IPS-18a (cell line): Measurements from ENCODE around the gene MPP2.
A peak's percentile ranks its signal among the peaks of the same experiment; 100 is the strongest.

Source experiments
- H3K27ac ChIP-seq: one replicate; pipeline ENCODE4 v1.5.1; 2013; ENCODE audit warnings: low read length
- H3K27me3 ChIP-seq: one replicate; pipeline ENCODE4 v1.6.1; 2013; ENCODE audit warnings: mild to moderate bottlenecking, low read length; ENCODE audit not compliant: control insufficient read depth, insufficient read depth
- H3K36me3 ChIP-seq: one replicate; pipeline ENCODE4 v1.6.1; 2013; ENCODE audit warnings: low read depth, low read length; ENCODE audit not compliant: control insufficient read depth
- H3K4me1 ChIP-seq: one replicate; pipeline ENCODE4 v1.6.1; 2013; ENCODE audit warnings: low read depth, low read length; ENCODE audit not compliant: control insufficient read depth
- H3K4me3 ChIP-seq: one replicate; pipeline ENCODE4 v1.5.1; 2013; ENCODE audit warnings: low read length
- H3K9ac ChIP-seq: one replicate; pipeline ENCODE4 v1.6.1; 2013; ENCODE audit warnings: mild to moderate bottlenecking, low read length, moderate library complexity
- H3K9me3 ChIP-seq: one replicate; pipeline ENCODE4 v1.6.1; 2013; ENCODE audit warnings: low read depth, low read length; ENCODE audit not compliant: control insufficient read depth

Gene MPP2

DNA sequence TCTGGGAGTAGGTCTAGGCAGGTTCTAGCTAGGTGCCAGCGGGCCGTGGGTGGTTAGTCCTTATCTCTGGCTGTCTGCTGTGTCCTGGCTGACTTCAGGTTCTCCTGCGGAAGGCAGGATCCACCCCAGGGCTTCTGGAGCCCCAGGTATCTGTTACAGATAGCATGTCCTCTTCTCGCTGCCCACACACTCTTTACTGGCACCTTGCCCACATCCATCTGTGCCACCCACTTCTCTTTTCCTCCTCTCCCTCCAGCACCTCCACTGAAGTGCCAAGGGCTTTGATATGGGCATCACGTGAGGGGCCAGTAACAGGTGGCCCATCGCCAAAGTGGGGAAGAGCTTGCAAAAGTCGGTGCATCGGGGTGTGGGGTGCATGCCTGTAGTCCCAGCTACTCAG lies 4.6 kb upstream of the MPP2 start:
- Histone ChIP-seq H3K27me3 (peaks cover 20% of the 10 kb centered on the region), H3K36me3 (no peaks in the 10 kb centered on the region), H3K9ac (no peak overlapping the region), H3K27ac (no peak overlapping the region), H3K9me3 (no peaks in the 10 kb centered on the region), H3K4me3 (no peak overlapping the region), H3K4me1 (peaks cover 7% of the 10 kb centered on the region)

DNA sequence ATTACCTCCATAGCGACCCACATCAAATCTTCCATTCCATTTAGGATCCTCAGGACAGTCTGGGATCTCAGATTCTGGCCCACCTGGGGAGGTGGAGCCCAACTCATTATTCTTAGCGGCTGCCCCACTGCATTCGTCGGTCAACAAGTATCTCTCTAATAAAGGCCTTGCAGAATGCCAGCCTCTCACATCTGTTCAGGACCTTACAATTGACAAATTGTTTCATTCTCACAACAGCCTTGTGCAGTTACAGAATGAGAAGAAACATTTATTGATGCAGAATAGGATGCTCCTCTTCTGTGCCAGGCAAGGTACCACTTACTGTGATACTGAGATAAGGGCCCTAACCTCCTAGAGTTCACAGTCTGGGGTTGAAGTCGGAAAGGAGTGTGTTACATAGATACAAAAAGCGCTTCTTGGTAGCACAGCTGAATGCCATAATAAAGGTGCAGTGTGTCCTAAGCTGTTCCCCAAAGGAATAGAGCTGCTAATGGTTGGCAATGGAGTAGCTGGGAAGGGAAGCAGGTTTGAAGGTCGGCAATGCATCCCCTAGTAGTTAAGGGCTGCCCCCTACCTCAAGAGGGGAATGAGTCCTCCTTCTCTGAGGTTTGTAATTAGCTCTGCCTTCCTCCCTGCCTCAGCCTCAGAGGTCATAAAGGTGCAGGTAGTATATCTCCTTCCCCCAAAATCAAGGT lies 2.3 kb upstream of the MPP2 start:
- no peaks in the 10 kb centered on the region for H3K9me3 ChIP-seq
- H3K27me3 ChIP-seq = peaks cover 34% of the 10 kb centered on the region
- H3K27ac ChIP-seq = no peak overlapping the region
- H3K4me3 ChIP-seq = no peak overlapping the region
- no peak overlapping the region for H3K9ac ChIP-seq
- peaks cover 10% of the 10 kb centered on the region for H3K4me1 ChIP-seq
- no peaks in the 10 kb centered on the region for H3K36me3 ChIP-seq

DNA sequence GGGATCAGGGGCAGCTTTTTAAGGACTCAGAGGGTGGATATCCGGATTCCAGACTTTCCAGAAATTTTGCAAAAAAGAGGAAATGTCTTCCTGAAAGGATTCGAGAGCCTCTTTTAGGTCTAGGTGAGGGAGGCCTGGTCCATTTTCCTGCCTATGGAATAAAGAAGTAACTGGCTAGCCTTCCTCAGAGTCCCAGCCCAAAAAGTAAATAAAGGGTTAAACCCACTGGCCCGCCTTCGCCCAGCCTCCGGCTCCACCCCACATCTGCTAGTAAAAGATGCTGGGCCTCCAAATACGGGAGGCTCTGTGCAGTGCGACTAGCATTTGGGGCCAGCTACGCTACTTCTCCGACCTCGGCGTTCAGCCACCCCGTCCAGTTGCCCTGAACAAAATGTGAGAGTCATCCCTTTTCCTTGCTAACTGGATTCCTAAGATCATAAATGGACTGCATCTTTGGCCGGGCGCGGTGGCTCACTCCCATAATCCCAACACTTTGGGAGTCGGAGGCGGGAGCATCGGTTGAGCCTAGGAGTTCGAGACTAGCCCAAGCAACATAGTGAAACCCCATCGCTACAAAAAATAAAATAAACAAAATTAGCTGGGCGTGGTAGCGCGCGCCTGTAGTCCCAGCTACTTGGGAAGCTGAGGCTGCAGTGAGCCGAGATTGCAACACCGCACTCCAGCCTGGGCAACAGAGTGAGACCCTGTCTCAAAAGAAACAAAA lies 824 bp upstream of the MPP2 start:
- Histone ChIP-seq H3K27me3 (peaks cover 34% of the 10 kb centered on the region), H3K36me3 (no peaks in the 10 kb centered on the region), H3K9me3 (no peaks in the 10 kb centered on the region), H3K4me3 (peak overlapping the region; percentile 84), H3K27ac (no peak overlapping the region), H3K4me1 (peaks cover 10% of the 10 kb centered on the region), H3K9ac (peak overlapping the region; percentile 29)

DNA sequence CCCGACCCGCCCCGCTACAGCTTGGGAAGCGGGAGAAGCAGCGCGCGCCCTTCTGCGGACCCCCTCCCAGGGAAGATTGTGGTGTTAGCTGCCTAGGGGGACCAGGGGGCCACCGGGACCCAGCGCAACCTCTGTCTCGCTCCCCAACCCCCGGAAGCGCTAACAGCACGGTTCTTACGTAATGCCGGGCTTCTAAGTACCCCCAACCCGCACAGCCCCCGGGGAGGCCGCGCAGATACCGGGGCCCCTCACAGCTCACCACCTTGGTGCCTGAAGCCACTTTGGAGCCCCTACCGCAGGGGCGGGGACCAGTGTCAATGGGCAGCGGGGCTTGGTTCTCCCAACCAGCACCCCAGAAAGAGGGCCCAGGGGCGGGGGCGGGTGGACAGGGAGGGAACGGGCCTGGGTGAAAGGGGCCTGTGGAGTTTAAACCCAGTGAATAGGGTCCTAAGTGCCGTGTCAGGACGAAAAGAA lies 348 bp downstream of the MPP2 start:
- Histone ChIP-seq H3K27ac (no peak overlapping the region), H3K36me3 (no peaks in the 10 kb centered on the region), H3K4me1 (peaks cover 10% of the 10 kb centered on the region), H3K9ac (no peak overlapping the region), H3K9me3 (no peaks in the 10 kb centered on the region), H3K27me3 (peaks cover 34% of the 10 kb centered on the region), H3K4me3 (peak overlapping the region; percentile 84)

DNA sequence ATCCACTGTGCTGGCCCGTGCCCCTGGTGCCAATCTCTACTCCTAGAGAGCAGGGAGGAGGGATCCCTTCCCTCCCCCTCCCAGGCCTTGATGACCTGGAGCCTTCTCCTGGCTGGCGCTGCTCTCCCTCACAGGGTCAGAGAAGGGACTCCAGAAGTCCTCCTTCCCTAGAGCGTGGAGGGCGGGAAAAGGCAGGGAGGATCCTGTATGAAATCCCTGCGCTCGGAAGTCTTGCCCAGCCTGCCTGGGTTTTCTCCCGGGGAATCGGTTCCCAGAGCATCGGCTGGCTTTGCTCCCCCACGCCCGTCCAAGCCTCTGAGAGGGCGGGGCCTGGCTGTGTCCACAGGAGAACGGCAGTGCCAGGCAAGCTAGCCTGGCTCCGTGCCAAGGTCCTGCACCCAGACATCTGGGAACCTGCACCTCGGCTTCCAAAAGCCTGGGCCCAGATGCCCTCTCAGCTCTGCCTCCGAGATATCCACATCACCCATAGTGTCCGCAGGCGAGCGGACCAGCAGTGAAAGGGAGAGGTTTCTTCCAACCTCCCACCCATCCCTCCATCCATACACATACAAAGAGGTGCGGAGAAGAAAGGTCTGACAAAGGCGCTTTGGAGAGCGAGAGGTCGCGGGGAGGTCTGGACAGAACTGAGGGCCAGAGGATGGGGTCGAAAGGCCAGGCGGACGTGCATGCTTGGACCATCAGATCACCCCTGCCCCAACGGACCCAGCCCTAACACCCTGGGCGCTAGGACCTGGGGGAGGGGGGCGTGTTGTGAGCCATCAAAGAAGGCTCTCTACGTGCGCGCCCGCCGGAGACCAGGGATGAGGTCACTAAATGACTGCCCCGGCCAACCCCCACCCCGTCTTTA lies 1.1 kb downstream of the MPP2 start:
- Histone ChIP-seq H3K4me3 (peak overlapping the region; percentile 84), H3K9ac (no peak overlapping the region), H3K27ac (no peak overlapping the region), H3K36me3 (no peaks in the 10 kb centered on the region), H3K27me3 (peaks cover 40% of the 10 kb centered on the region), H3K4me1 (peaks cover 17% of the 10 kb centered on the region), H3K9me3 (no peaks in the 10 kb centered on the region)

DNA sequence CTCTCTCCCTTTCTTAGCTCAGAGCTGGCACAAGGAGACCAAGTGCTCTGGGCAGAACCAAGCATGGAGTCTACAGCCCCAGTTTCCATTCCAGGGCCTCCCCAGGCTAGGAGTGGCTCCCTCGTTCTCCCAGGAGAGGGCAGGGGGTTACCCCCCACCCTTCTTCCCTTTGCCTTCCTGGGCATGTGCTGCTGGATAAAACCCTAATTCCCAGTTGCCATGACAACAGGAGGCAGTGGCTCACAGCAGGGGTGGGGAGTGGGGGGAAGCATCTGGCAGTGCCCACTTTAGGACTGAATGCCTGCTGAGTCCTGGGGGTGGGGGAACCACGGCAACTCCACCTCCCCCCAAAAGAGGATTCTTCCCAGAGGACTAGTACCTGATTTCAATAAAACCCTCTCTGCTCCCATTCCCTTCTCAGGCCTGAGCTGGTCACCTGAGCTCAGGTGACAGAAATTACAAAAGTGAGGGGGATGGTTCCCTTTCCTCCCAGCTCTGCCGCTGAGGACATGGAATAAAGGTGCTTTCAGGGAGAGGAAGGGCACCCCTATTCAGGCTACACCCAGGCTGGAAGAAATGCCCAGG lies 1.8 kb downstream of the MPP2 start:
- Histone ChIP-seq H3K27me3 (peaks cover 40% of the 10 kb centered on the region), H3K4me1 (peaks cover 23% of the 10 kb centered on the region), H3K9ac (no peak overlapping the region), H3K4me3 (peak overlapping the region; percentile 84), H3K36me3 (no peaks in the 10 kb centered on the region), H3K27ac (no peak overlapping the region), H3K9me3 (no peaks in the 10 kb centered on the region)

DNA sequence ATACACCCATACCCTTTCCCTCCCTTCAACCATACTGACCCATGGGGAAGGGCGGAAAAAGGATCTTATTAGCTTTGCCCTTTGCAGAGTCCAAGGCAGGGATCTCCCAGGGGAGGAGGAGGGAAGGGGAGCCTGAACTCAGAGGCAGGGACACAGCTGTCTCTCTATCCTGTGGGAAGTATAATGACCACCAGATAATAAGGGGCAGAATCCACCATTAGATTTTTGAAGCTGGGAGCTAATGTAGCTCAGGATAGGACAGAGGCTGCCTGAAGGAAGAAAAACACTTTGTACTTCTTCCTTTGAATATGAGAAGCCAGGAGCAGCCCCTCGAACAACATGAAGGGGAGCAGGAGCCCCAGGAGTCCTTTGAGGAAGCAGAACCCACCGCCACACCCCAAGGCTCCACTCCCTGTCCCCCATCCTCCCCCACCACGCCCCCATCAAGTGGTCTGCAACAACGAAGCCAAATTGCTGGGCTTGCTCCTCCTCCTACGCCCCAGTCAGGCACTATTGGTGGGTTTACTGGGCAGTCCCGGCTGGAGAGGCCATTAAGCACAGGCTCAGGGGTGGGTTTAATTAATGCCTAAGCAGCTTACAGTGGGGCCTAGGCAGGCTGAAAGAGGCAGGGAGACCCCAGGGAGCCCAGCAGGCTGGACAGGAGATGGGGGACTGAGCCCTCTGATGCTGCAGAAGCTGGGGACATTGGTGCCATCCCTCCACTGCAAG lies 5.3 kb downstream of the MPP2 start:
- H3K9me3 ChIP-seq = no peaks in the 10 kb centered on the region
- no peak overlapping the region for H3K4me3 ChIP-seq
- no peak overlapping the region for H3K9ac ChIP-seq
- peaks cover 28% of the 10 kb centered on the region for H3K4me1 ChIP-seq
- H3K27me3 ChIP-seq = peaks cover 21% of the 10 kb centered on the region
- no peaks in the 10 kb centered on the region for H3K36me3 ChIP-seq
- H3K27ac ChIP-seq = no peak overlapping the region

DNA sequence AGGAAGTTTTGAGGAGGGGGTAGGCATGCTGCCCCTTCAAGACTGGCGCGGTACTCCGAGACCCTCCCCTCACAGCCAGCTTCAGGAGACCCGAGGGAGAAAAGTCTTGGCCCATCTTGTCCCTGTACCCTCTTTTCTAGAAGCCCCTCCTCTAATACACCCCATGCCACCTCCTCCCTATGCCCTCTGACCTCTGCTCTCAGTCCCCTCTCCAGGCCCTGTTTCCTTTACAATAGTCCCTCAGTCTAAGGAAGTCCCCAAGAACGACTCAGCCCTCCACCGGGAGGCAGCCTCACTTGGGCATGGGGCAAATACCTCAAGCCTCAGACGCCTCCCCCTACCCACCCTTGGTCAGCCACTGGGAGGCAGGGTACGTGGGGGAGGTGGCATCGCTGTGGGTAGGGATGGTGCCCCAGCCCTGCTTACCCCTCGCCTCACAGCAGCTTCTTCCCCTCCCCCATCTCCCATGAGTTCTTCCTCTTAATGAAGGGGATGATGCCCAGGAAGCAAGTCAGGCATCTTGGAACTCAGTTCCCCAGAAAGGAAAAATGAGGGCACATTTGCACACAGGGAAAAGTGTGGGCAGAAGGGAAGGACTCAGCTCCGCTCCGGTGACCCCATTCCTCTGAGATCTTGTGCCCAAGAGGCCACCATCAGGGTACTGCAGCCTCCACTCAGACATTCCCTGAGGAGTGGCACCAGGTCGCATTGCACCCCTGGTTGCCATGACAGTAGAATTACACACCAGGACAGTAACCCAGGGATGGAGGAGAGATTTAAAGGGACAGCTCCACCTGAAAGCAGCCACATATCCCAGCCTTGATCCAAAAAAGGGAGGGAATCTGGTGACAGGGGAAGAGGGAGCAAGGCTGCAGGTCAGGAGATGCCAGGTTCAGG lies 6.2 kb downstream of the MPP2 start:
- Histone ChIP-seq H3K27ac (no peak overlapping the region), H3K9me3 (no peaks in the 10 kb centered on the region), H3K4me1 (peaks cover 28% of the 10 kb centered on the region), H3K4me3 (peak overlapping the region; percentile 66), H3K27me3 (peaks cover 18% of the 10 kb centered on the region), H3K9ac (no peak overlapping the region), H3K36me3 (no peaks in the 10 kb centered on the region)

DNA sequence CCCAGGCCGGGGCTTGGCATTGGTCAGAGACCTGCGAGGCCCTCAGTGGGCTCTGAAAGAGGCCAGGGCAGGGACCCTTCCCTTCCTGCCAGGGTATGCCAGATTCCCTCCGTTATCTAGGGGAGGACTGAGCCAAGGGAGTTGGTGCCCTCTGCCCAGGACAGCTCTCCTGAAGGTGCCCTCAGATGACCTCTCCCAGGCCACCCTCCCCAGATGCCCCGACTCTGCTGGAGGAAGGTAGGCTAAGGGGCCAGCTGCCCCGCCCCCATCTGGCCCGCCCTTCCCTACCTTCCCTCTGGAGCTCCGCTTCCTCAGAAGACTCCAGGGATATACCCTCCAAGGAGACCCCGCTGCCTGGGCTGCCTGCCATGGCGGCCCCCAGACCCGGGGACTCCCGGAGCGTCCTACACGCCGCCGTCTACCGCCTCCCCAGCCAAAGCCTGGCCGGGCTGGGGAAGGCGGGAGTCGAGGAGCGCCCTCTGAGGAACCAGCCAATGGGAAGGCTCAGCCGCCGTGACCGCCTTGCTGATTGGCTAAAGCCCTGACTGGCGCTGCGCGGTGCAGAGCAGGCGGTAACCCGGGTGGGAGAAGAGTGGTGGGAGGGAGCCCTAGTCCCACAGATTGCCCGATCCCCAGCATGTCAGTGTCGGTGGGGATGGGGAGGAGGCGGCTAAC lies 7.0 kb downstream of the MPP2 start:
- Histone ChIP-seq H3K27ac (no peak overlapping the region), H3K9me3 (no peaks in the 10 kb centered on the region), H3K27me3 (peaks cover 10% of the 10 kb centered on the region), H3K36me3 (no peaks in the 10 kb centered on the region), H3K4me3 (peak overlapping the region; percentile 66), H3K9ac (no peak overlapping the region), H3K4me1 (peaks cover 21% of the 10 kb centered on the region)

DNA sequence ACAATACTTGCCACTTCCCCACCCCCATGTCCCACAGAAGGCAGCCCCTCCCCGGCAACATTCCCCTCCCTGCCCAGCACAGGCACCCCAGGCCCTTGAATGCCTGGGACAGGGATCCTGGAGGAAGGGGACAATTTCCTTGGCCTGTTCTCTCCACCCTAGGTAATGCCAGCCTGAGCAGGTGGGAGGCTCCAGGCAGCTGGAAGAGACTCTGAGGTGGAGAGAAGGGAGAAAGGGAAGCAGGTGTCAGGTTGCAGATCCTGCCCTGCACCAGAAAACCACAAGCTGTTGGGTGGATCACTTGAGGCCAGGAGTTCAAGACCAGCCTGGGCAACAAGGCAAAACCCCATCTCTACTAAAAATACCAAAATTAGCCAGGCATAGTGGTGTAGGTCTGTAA lies 8.9 kb downstream of the MPP2 start:
- peaks cover 7% of the 10 kb centered on the region for H3K27me3 ChIP-seq
- no peaks in the 10 kb centered on the region for H3K36me3 ChIP-seq

More for the DNA sequence above, 8.9 kb downstream of the MPP2 start:
- H3K9ac ChIP-seq = no peak overlapping the region
- no peak overlapping the region for H3K4me3 ChIP-seq
- H3K27ac ChIP-seq = no peak overlapping the region
- no peaks in the 10 kb centered on the region for H3K9me3 ChIP-seq
- peaks cover 20% of the 10 kb centered on the region for H3K4me1 ChIP-seq
